ENCODE measurements around the gene MEF2B. TPM values are rescaled to one million over a fixed set of nuclear protein-coding genes. Genes with fewer than 3 reads are reported as not detected.
A peak's percentile ranks its signal among the peaks of the same experiment; 100 is the strongest.

Gene MEF2B
- total RNA-seq, 1 experiment from 2014 or later: 1.3 TPM

- Histone ChIP-seq H3K27me3 (ENCODE audit: insufficient read depth, low read length) (no peaks in the 10 kb centered on the region), H2AK5ac (ENCODE audit: insufficient read length, low read length) (no peak overlapping the region), H3K18ac (ENCODE audit: insufficient read length, low read depth, low read length) (no peak overlapping the region), H2AFZ (ENCODE audit: low read length) (no peak overlapping the region), H3T11ph (ENCODE audit: low read length) (no peak overlapping the region), H3K4ac (ENCODE audit: low read depth, low read length) (no peak overlapping the region), H2BK5ac (ENCODE audit: insufficient read length, low read length) (no peak overlapping the region), H3K23me2 (ENCODE audit: insufficient read length, low read depth, low read length, poor library complexity, severe bottlenecking) (no peaks in the 10 kb centered on the region), H3K4me2 (ENCODE audit: insufficient read depth, insufficient read length, low read length) (no peak overlapping the region), H3K14ac (ENCODE audit: insufficient read depth, low read length) (no peak overlapping the region), H3K79me2 (ENCODE audit: insufficient read depth, low read length) (no peaks in the 10 kb centered on the region), H4K5ac (ENCODE audit: insufficient read length, low read depth, low read length) (no peak overlapping the region), H4K91ac (ENCODE audit: insufficient read length, low read depth, low read length) (no peak overlapping the region), H3K9me3 (ENCODE audit: control insufficient read depth, low read depth, low read length) (no peaks in the 10 kb centered on the region), H3K27ac (ENCODE audit: insufficient read length, low read depth, low read length) (no peak overlapping the region), H3K23ac (ENCODE audit: insufficient read length, low read depth, low read length) (no peak overlapping the region), H3K79me1 (ENCODE audit: insufficient read depth, low read depth, low read length, poor library complexity, severe bottlenecking) (no peaks in the 10 kb centered on the region), H2BK120ac (ENCODE audit: low read depth, low read length, poor library complexity, severe bottlenecking) (no peak overlapping the region), H4K8ac (replicated peaks; ENCODE audit: insufficient read length, low read depth, low read length) (no peak overlapping the region), H2BK15ac (ENCODE audit: low read depth, low read length) (no peak overlapping the region), H3K56ac (ENCODE audit: insufficient read length, low read depth, low read length) (no peak overlapping the region), H4K20me1 (ENCODE audit: control insufficient read depth, insufficient read depth, insufficient read length) (no peaks in the 10 kb centered on the region), H2BK20ac (ENCODE audit: low read depth, low read length, poor library complexity, severe bottlenecking) (no peak overlapping the region), H2BK12ac (ENCODE audit: insufficient read length, low read depth, low read length) (no peak overlapping the region), H3K4me1 (ENCODE audit: insufficient read depth, low read length) (no peaks in the 10 kb centered on the region), H3K9ac (ENCODE audit: extremely low read depth, insufficient read length, low read length) (no peak overlapping the region)
- Mint-ChIP-seq H3K36me3 (ENCODE audit: insufficient read depth in 1 of 3, low read depth in 3 of 3) (peaks cover 0 to 2% (median 0%) of the 10 kb centered on the region in 3 experiments; a peak in 3 of 7 replicates), H3K27ac (no peak overlapping the region; a peak in 1 of 7 replicates), H3K4me1 (peaks cover 9 to 20% of the 10 kb centered on the region in 2 experiments), H3K9me3 (no peaks in the 10 kb centered on the region), H3K4me3 (no peak overlapping the region), H3K27me3 (ENCODE audit: low read depth) (peaks cover 38% of the 10 kb centered on the region)
- whole genome bisulfite sequencing (ENCODE audit: extremely low coverage, insufficient read length, low lambda C conversion rate): no CpG with 5 or more reads among the region's 7 CpGs
- peak; percentile 84 for DNase-seq
- TF ChIP-seq CTCF (conservative IDR thresholded peaks at IDR 0.05): no peak; the same call in 2 of the 3 replicates
Observed at GRCh38 chr19:19113040-19113626, 56.9 kb downstream of the MEF2B start.

All from H9 (cell line).